GM13976 (cell line): Measurements from ENCODE around the gene LELP1.
"Not testable (repeated sequence)": the region's sequence is repeated elsewhere in the genome, so short reads cannot be mapped to it uniquely, and the experiment has no call there.

Experiments used
- DNase-seq: peaks from one replicate; pipeline ENCODE4 v3.0.0; 2012; ENCODE audit warnings: low spot score
- CTCF ChIP-seq: IDR thresholded peaks from 2 replicates; pipeline ENCODE4 v1.5.1; 2012; ENCODE audit warnings: borderline replicate concordance, mild to moderate bottlenecking; ENCODE audit not compliant: insufficient read depth; ENCODE audit errors: extremely low read depth, missing control alignments, control extremely low read depth
- in situ Hi-C: fragments of 300-500 bp; cut with MboI; formaldehyde crosslinking; loops from one replicate; pipeline ENCODE4 v1.12.0; 2022; ENCODE audit warnings: low sequenced_read_pairs, mixed read lengths, inconsistent platforms; ENCODE audit not compliant: unreplicated experiment

Gene LELP1

GRCh38 chr1:153212201-153212600, 9.0 kb downstream of the LELP1 start:
- in situ Hi-C loops, result no loop called here
- no peak for TF ChIP-seq CTCF
- no peak for DNase-seq

DNA sequence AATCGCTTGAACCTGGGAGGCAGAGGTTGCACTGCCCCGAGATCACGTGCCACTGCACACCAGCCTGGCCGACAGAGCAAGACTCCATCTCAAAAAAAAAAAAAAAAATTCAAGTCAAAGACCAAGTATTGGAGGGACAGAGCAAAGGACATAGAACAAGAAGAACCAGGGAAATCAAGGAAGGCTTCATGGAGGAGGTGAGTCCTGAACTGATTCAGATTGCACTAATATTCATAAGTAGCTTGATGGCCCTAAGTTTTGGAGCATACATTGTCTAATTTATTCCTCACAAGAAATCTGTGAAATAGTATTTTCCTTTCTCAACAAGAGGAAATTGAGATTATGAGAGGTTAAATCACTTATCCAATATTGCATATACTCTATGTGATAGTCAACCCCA, 10.3 kb downstream of the LELP1 start:
- in situ Hi-C loops, result no loop called here
- TF ChIP-seq CTCF, result no peak
- no peak for DNase-seq

DNA sequence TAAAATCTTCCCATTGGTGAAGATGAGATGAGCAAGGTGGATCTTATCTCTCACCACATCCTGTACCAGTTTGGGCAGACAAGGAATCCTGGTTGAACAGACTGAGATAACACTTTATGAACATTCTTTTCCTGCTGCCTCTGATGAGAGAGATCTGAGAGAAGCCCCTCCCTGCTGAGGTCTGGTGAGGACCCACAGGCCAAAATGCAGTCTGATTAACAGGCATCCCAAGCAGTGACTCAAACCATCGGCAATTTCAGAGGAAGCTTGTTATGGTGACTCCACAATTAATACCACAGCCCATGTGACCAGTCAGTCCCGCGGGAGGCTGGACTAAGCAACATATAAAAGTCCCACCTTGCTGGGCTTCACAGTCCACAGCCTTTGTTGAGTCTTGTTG, 14.0 kb downstream of the LELP1 start, which contains the start of gene PRR9:
TSS of gene PRR9 (plus strand) at position 373 of the 400 bp plus-strand sequence. CDS start 561 bp downstream, outside the sequence.
- TF ChIP-seq CTCF, result no peak
- DNase-seq, result no peak
- in situ Hi-C loops, result no loop called here

DNA sequence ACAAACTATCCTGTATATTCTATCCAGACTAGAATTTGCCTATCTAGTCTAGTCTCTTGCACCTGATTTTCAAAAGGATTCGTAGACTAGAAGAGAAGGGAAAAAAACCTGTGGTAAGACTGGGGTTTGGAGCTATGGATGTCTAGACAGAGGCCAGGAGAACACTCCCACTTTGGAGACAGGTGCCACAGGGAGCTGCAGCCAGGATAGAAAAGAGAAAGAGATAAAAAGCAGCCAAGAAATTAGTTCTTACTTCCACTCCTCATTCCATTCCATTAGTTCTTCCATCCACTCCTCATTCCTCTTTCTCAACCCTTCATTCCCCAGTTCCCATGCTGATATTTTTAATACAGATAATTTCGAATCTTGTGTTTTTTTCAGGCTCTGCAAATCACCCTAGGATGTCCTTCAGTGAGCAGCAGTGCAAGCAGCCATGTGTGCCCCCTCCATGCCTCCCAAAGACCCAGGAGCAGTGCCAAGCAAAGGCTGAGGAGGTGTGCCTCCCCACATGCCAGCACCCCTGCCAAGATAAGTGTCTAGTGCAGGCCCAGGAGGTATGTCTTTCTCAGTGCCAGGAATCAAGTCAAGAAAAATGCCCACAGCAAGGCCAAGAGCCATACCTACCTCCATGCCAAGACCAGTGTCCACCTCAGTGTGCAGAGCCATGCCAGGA, 14.7 kb downstream of the LELP1 start:
- no peak for DNase-seq
- no peak for TF ChIP-seq CTCF
- in situ Hi-C loops, result no loop called here

GRCh38 chr1:153220606-153221303, 17.5 kb downstream of the LELP1 start:
- DNase-seq, result no peak
- in situ Hi-C loops, result no loop called here
- TF ChIP-seq CTCF, result no peak

GRCh38 chr1:153223040-153223891, 20.0 kb downstream of the LELP1 start:
- peak; percentile 40 for DNase-seq
- peak; percentile 53 for TF ChIP-seq CTCF
- in situ Hi-C loops, result not testable (repeated sequence)
